OCI-LY7 (cell line): ENCODE results near the gene PLA2R1. TPM values are rescaled to one million over a fixed set of nuclear protein-coding genes. Genes with fewer than 3 reads are reported as not detected.

Source experiments
- BruUV-seq: library from RNA; stranded (reverse); fragments of 400-500 nt; replicated peaks from 2 replicates; lab custom pipeline; 2021; lab: Mats Ljungman, UMichigan
- CTCF ChIA-PET: fragments of 300-600 bp; sonication (Branson Sonifier 250); formaldehyde crosslinking; loops from one replicate; lab custom pipeline; 2022; ENCODE audit warnings: antibody characterized with exemption; ENCODE audit not compliant: unreplicated experiment; lab: Charles Lee
- POLR2A ChIA-PET: fragments of 300-600 bp; sonication (Branson Sonifier 250); formaldehyde crosslinking; loops from one replicate; lab custom pipeline; 2022; ENCODE audit warnings: antibody characterized with exemption; lab: Charles Lee
- DNase-seq: peaks from one replicate; pipeline ENCODE4 v3.0.0-alpha.2; 2015; ENCODE audit warnings: low spot score
- H2AFZ ChIP-seq: fragments of 200-600 bp; sonication (generic), shearing (Covaris generic); 2 replicates; pipeline ENCODE4 v1.6.1; 2014; ENCODE audit warnings: mild to moderate bottlenecking, antibody characterized with exemption, low read length, moderate library complexity
- H3K27ac ChIP-seq: fragments of 200-600 bp; sonication (generic); 2 replicates; pipeline ENCODE4 v1.5.1; 2014; ENCODE audit warnings: mixed run types, low read depth, mild to moderate bottlenecking, moderate library complexity, low read length, inconsistent platforms; ENCODE audit not compliant: poor library complexity, severe bottlenecking
- H3K36me3 ChIP-seq: fragments of 200-600 bp; sonication (generic); 2 replicates; pipeline ENCODE4 v1.6.1; 2014; ENCODE audit warnings: mild to moderate bottlenecking, antibody characterized with exemption, low read length, moderate library complexity, mixed read lengths; ENCODE audit not compliant: insufficient read depth
- H3K4me1 ChIP-seq: fragments of 200-600 bp; sonication (generic); 2 replicates; pipeline ENCODE4 v1.5.1; 2014; ENCODE audit warnings: mild to moderate bottlenecking, low read length; ENCODE audit not compliant: insufficient read depth, poor library complexity, severe bottlenecking
- H3K4me2 ChIP-seq: fragments of 200-600 bp; sonication (generic); 2 replicates; pipeline ENCODE4 v1.6.1; 2014; ENCODE audit warnings: mild to moderate bottlenecking, low read length
- H3K4me3 ChIP-seq: fragments of 200-600 bp; sonication (generic); 2 replicates; pipeline ENCODE4 v1.5.1; 2014; ENCODE audit warnings: mild to moderate bottlenecking, low read depth, low read length; ENCODE audit not compliant: poor library complexity, severe bottlenecking
- H3K79me2 ChIP-seq: fragments of 200-600 bp; sonication (generic); 2 replicates; pipeline ENCODE4 v1.6.1; 2016; ENCODE audit warnings: low read depth, mild to moderate bottlenecking, low read length, moderate library complexity, mixed read lengths; ENCODE audit not compliant: insufficient read depth
- H3K9me2 ChIP-seq: fragments of 200-600 bp; sonication (generic); 2 replicates; pipeline ENCODE4 v1.6.1; 2016; ENCODE audit warnings: mild to moderate bottlenecking, low read length, mixed read lengths; ENCODE audit not compliant: insufficient read depth
- H3K9me3 ChIP-seq: fragments of 200-600 bp; sonication (generic); 2 replicates; pipeline ENCODE4 v1.6.1; 2014; ENCODE audit warnings: mild to moderate bottlenecking, mixed run types, low read length, mixed read lengths
- H4K20me1 ChIP-seq: fragments of 200-600 bp; sonication (generic); 2 replicates; pipeline ENCODE4 v1.6.1; 2014; ENCODE audit warnings: mild to moderate bottlenecking, antibody characterized with exemption, low read length, moderate library complexity, mixed read lengths; ENCODE audit not compliant: insufficient read depth
- CTCF ChIP-seq: fragments of 200-600 bp; sonication (generic); conservative IDR thresholded peaks from 2 replicates; pipeline ENCODE4 v1.5.1; 2014; ENCODE audit warnings: mild to moderate bottlenecking, antibody characterized with exemption, low read length, moderate library complexity, mixed read lengths
- EZH2phosphoT487 ChIP-seq: fragments of 200-600 bp; sonication (generic); IDR thresholded peaks from 2 replicates; pipeline ENCODE4 v1.6.1; 2018; ENCODE audit warnings: low read depth, borderline replicate concordance, mild to moderate bottlenecking, mixed run types, antibody characterized with exemption, low read length, moderate library complexity, mixed read lengths
- intact Hi-C: fragments of 100-400 bp; cut with micrococcal nuclease; formaldehyde crosslinking; loops from one replicate; pipeline ENCODE4 v1.10.0; 2022; ENCODE audit not compliant: unreplicated experiment
- total RNA-seq, 2 experiments: library from RNA; depleted of rRNA in 1 of 2; stranded (reverse); fragments of >200 nt in 1 of 2; shearing (Covaris generic) in 1 of 2; gene quantifications; 2 replicates each; pipeline ENCODE4 v1.2.3, GENCODE V29; 2014 to 2022

Gene PLA2R1
- total RNA-seq, 2 experiments from 2014 or later: not detected

GRCh38 chr2:160055726-160056108 lies 6.7 kb downstream of the PLA2R1 start:
- intact Hi-C loops: no loop called here
- no peaks in the 10 kb centered on the region for H3K9me2 ChIP-seq
- BruUV-seq: no TSS peak
- H3K4me2 ChIP-seq: no peak overlapping the region
- ChIA-PET CTCF (no interaction called here), POLR2A (interaction anchor here (0.8 to 1.0 kb wide), 2 partner anchors 9 to 21 kb away, joined by 3 to 4 read pairs; no protein-coding TSS in a partner anchor)
- H3K4me1 ChIP-seq: no peaks in the 10 kb centered on the region
- DNase-seq: no peak
- no peaks in the 10 kb centered on the region for H3K9me3 ChIP-seq
- no peak overlapping the region for H3K4me3 ChIP-seq
- H4K20me1 ChIP-seq: no peaks in the 10 kb centered on the region
- no peak overlapping the region for H2AFZ ChIP-seq
- no peaks in the 10 kb centered on the region for H3K79me2 ChIP-seq
- no peaks in the 10 kb centered on the region for H3K36me3 ChIP-seq
- no peak overlapping the region for H3K27ac ChIP-seq
- TF ChIP-seq CTCF (no peak), EZH2phosphoT487 (no peak)

GRCh38 chr2:160054984-160055725 lies 7.3 kb downstream of the PLA2R1 start:
- POLR2A ChIA-PET: interaction anchor here (0.8 to 1.0 kb wide), 3 partner anchors 8 to 352 kb away, joined by 3 to 5 read pairs (median 4); no protein-coding TSS in a partner anchor
- DNase-seq: no peak
- no TSS peak for BruUV-seq
- TF ChIP-seq CTCF (no peak), EZH2phosphoT487 (no peak)
- H3K27ac ChIP-seq: no peak overlapping the region
- no peak overlapping the region for H2AFZ ChIP-seq
- intact Hi-C loops: no loop called here
- no peaks in the 10 kb centered on the region for H3K9me2 ChIP-seq
- H3K4me1 ChIP-seq: no peaks in the 10 kb centered on the region
- no peaks in the 10 kb centered on the region for H3K79me2 ChIP-seq
- H3K4me2 ChIP-seq: no peak overlapping the region
- no peaks in the 10 kb centered on the region for H3K9me3 ChIP-seq
- H3K36me3 ChIP-seq: no peaks in the 10 kb centered on the region
- no peak overlapping the region for H3K4me3 ChIP-seq
- CTCF ChIA-PET: no interaction called here
- H4K20me1 ChIP-seq: no peaks in the 10 kb centered on the region

GRCh38 chr2:160053946-160054345 lies 8.5 kb downstream of the PLA2R1 start:
- no peak overlapping the region for H2AFZ ChIP-seq
- H3K4me3 ChIP-seq: no peak overlapping the region
- TF ChIP-seq CTCF: no peak
- no peak for TF ChIP-seq EZH2phosphoT487
- H4K20me1 ChIP-seq: no peaks in the 10 kb centered on the region
- ChIA-PET CTCF (no interaction called here), POLR2A (interaction anchor here (1.3 kb wide), 1 partner anchor 166 kb away, joined by 3 read pairs; no protein-coding TSS in a partner anchor)
- intact Hi-C loops: no loop called here
- no peaks in the 10 kb centered on the region for H3K36me3 ChIP-seq
- no TSS peak for BruUV-seq
- DNase-seq: no peak
- no peaks in the 10 kb centered on the region for H3K9me3 ChIP-seq
- no peak overlapping the region for H3K27ac ChIP-seq
- no peaks in the 10 kb centered on the region for H3K79me2 ChIP-seq
- H3K4me2 ChIP-seq: no peak overlapping the region
- no peaks in the 10 kb centered on the region for H3K4me1 ChIP-seq
- H3K9me2 ChIP-seq: no peaks in the 10 kb centered on the region
